ENCODE results near the gene CES1.

- TF ChIP-seq CTCF (conservative IDR thresholded peaks at IDR 0.05; ENCODE audit: low read length) (no peak), EZH2phosphoT487 (IDR thresholded peaks at IDR 0.05; ENCODE audit: borderline replicate concordance, low read depth, low read length) (no peak)
Measured at GRCh38 chr16:55810451-55810961, 22.4 kb downstream of the CES1 start.

Data from OCI-LY7 (cell line).